DMS114 treated with DMSO at 0.1 percent for 48 hours (cell line): ENCODE measurements around the gene COL24A1.

ENCODE experiments used
- DNase-seq: peaks from one replicate; lab custom pipeline; 2025; ENCODE audit not compliant: unreplicated experiment; lab: John Stamatoyannopoulos, UW

The COL24A1 gene

GRCh38 chr1:86156566-86157455 lies at the start of gene COL24A1:
Gene COL24A1, minus strand, starts transcription at chr1:86156772. Its CDS starts 376 bp downstream, at chr1:86156396.
- DNase-seq: no peak

- no peak for DNase-seq
Observed at GRCh38 chr1:86205741-86206140, 49.2 kb upstream of the COL24A1 start.

DNA sequence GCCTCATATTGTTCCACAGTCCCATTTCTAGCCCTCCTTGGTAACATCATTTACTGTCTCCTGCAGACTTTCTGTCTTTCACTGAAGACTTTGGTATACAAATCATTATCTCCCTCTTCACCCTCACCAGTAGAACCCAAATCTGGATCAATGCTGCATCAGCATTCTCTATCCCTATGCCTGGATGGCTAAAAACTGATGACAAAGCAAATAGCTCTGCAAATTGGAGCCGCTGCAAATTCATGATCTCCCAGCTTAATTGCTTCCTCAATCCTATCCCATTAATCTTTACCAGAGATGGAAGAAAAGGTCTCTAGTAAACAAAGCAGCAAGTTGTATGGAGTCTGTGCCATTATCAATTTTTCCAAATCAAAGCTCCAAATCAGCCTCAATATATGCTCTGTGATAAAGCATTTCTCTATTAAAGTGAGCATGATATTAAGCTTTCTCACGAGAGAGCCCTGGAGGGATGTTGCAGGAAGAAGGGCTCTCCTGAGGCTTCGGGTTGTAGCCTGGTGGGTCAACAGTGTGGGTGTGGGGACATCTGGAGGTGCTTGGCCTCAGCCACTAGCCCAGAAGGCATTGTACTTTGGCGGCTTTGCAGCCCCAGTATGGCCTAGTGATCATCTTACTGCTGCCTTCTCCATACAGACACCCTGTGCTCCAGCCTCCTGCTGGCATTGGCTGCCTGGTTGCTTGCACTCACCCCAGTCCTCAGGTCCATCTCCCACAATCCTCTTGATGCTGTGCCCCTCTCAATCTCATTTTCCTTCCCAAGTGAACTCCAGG lies 46.2 kb upstream of the COL24A1 start:
- DNase-seq: no peak

DNA sequence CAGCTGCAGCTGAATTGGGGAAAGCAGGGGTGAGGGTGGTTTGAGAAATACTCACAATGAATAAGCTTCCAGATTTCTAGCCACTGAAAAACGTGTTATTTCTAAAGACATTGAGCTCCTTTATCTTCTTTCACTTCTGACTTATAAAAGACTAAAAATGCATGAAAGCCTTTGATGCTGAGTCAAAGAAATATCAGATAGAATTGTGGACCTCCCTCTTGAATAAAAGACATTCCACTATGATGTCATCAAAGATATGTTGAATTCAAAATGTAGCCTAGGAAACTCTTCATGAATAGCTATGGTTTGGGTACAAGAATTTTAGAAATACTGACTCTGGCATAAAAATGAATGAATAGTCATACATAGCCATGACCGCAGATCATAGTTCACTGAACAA lies 44.7 kb upstream of the COL24A1 start:
- no peak for DNase-seq

GRCh38 chr1:86200901-86201300 lies 44.3 kb upstream of the COL24A1 start:
- DNase-seq: no peak

- no peak for DNase-seq
Observed at GRCh38 chr1:86197206-86197855, 40.8 kb upstream of the COL24A1 start.

DNA sequence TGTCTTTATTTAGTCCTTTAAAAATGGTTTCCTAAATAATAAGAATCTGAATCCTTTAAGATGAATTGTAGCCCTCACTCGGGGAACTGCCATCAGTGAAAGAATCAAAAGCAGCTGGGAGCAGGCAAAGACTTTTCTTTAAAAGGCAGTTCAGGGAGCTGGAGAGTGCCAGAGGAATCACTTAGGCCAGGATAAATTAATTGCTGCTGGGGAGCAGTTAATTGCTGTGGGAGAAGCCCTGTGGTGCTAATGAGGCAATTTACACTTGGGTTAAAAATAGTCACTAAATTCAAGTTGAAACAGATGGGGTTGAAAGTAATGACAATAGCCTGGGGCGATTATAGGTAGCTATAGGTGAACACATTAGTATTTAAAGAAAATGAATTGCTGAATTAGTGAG lies 38.7 kb upstream of the COL24A1 start:
- no peak for DNase-seq

GRCh38 chr1:86194491-86195034 lies 38.0 kb upstream of the COL24A1 start:
- no peak for DNase-seq

- DNase-seq: no peak
Observed at GRCh38 chr1:86192417-86192816, 35.8 kb upstream of the COL24A1 start.

GRCh38 chr1:86191958-86192357 lies 35.4 kb upstream of the COL24A1 start:
- no peak for DNase-seq

DNA sequence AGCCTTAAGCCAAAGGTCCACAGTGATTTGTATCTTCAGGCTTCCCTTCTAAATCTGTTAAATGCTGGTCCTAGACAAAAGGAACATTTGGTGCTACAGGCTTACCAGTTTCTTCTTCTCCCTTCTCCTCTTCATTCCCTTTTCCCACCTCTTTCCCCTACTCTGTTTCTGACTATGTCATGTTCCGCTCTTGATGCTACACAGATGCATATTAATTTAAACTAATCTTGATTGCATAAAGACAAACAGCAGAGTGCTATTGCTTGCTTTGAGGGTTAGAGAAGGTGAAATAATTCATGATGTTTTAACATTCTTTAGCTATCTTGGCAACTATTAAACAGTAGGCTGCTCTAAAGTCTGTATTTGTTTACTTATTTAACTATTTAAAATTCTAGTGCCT lies 34.3 kb upstream of the COL24A1 start:
- no peak for DNase-seq

DNA sequence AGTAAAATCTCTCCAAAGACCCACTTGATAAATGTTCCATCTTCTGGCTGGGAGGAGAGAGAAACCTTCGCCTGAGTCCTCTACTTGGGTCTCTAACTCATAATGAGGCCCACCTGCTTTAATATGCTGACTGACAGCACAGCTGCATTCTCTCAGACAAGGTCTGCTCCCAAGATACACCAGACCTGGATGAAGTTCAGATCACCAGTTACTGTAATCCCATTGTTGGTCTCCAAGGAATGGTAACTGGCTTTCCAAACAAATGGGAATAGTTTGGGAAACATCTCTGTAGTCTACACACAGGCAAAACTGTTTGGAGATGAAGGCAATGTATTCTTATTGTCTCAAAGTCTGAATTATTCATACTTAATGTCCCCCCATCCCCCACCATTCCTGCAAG lies 27.9 kb upstream of the COL24A1 start:
- DNase-seq: no peak

DNA sequence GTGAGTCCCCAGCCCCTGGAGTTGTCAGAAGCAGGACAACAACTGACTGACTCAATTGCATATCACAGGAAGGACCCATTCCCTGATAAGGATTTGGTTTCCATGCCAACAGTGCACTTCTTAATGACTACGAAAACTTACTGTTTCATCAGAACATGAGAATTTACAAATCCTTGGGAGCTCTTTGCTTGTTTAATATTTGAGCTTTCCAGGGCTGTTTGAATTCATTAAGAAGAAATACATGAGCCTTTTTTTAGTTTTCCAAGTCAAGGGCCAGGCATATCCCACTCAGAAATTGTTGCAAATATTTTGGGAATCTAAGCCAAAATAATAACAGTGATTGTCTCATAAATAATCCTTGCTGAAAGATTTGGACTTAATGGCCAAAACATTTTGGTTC lies 27.2 kb upstream of the COL24A1 start:
- DNase-seq: no peak

GRCh38 chr1:86176226-86176625 lies 19.7 kb upstream of the COL24A1 start:
- DNase-seq: no peak

DNA sequence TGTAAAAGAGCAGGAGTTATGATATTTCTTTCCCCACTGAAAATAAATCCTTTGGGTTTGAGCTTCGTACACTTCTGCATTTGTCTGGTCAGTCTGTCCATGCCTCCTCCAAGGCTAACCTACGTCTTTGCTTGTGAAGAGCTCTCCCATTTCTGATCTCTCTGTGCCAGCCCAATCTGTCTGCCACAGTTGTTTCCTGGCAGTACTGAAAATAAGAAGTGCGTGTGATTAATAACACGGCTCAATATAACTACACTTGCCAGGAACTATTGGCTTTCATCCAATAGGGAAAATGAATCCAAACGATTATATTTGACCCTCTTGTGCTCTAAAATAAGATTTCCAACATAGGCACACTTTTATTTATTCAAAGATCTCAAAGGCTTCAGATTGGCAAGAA lies 19.2 kb upstream of the COL24A1 start:
- DNase-seq: no peak

DNA sequence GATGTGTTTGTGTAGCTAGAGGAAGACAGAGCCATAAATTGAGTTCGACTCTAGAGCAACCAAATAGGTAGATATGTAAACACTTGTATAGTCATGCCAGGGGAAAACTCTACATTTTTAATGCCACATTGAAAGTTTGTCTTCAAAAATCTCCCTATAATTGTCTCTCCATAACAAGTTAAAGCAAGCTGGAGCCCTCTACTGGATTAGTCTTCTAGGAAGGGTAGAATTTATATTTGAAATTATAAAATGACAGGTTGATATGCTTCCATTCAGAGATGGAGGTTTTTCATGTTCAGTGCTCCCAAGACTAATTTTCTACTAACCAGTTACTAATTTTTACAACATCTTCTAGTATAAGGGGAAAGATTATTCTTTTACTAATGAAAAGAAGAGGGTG lies 13.1 kb upstream of the COL24A1 start:
- DNase-seq: no peak

GRCh38 chr1:86159800-86160199 lies 3.2 kb upstream of the COL24A1 start:
- DNase-seq: no peak

GRCh38 chr1:86155807-86156565 lies 586 bp downstream of the COL24A1 start:
- DNase-seq: no peak

DNA sequence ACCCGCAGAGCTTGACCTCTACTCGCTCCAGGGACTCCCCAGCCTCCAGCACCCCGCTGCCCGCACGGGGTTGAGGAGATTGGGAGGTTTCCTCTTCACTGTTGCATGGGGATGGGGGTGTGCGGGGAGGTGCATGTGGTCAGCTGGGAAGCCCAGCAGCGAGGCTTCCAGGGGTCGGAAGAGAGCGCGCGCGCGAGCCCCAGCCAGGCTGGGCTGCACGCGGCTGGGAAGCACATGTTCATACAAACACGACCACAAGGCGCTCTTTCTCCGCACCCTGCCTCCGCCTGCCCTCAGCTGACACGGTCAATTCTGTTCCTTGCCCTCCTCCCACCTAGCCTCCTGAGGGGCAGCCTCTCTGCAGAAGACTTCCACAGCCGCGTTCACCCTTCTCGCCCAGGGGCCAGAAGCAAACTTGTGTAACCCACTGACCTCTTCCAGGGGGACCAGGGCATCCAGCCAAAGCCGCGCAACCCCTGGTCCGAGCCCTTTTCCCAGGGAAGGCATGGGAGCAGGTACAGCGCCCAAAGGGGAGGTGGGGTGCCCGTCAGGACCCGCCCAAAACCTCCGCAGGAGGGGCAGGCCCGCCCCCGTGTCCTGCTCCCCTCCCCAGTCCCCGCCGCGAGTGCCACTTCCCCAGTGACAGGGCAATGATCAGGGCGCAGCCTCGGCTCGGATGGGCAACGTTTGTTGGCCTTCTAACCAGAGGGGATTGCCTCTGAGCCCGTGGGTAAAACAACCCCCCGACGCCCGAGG lies 1.3 kb downstream of the COL24A1 start:
- DNase-seq: no peak

- no peak for DNase-seq
Observed at GRCh38 chr1:86154571-86155050, 2.0 kb downstream of the COL24A1 start.
